Natural killer cell treated with Interleukin-12 subunit alpha and Interleukin-12 subunit beta and Interleukin-15 and Interleukin-18, amount 100 ng/mL, for 72 hours (primary cell): Measurements from ENCODE around the gene SLIT1. TPM values are rescaled to one million over a fixed set of nuclear protein-coding genes. Genes with fewer than 3 reads are reported as not detected.

Experiments
- ATAC-seq, 2 donors: fragments of 150-1000 bp; cut with Tn5 transposase in 1 of 2; sonication (Bioruptor Pico), chemical (Tn5 transposase) in 1 of 2; 2 replicates each; pipeline ENCODE4 v1.10.0; 2021
- DNase-seq: peaks from one replicate; pipeline ENCODE4 v3.0.0; 2022; ENCODE audit warnings: low spot score
- H3K27ac Mint-ChIP-seq, 2 donors: 1 replicate in 1 of 2; 2 replicates in 1 of 2; pipeline ENCODE4 v1.8.0; 2022; ENCODE audit warnings: mixed read lengths in 2 of 2, mild to moderate bottlenecking in 1 of 2, moderate library complexity in 1 of 2
- H3K27me3 Mint-ChIP-seq, 2 donors: 1 replicate in 1 of 2; 2 replicates in 1 of 2; pipeline ENCODE4 v1.8.0; 2022; ENCODE audit warnings: mixed read lengths in 2 of 2
- H3K36me3 Mint-ChIP-seq: one replicate; pipeline ENCODE4 v1.8.0; 2022; ENCODE audit warnings: mixed read lengths
- H3K4me1 Mint-ChIP-seq, 2 donors: 1 replicate in 1 of 2; 2 replicates in 1 of 2; pipeline ENCODE4 v1.8.0; 2022; ENCODE audit warnings: low read depth in 2 of 2, mixed read lengths in 2 of 2, mild to moderate bottlenecking in 1 of 2
- H3K4me3 Mint-ChIP-seq: one replicate; pipeline ENCODE4 v1.8.0; 2022; ENCODE audit warnings: mixed read lengths
- H3K9me3 Mint-ChIP-seq: 2 replicates; pipeline ENCODE4 v1.8.0; 2022; ENCODE audit warnings: mixed read lengths
- total RNA-seq, 2 donors: library from RNA; stranded (reverse); gene quantifications; one replicate each; pipeline ENCODE4 v1.2.3, GENCODE V29; 2022

The SLIT1 gene
- total RNA-seq, 2 donors from 2014 or later = 0.48 to 0.78 TPM

- Mint-ChIP-seq H3K4me1 (no peaks in the 10 kb centered on the region), H3K27me3 (peaks cover 22 to 28% of the 10 kb centered on the region in 2 donors), H3K27ac (no peak overlapping the region), H3K36me3 (no peaks in the 10 kb centered on the region), H3K9me3 (no peaks in the 10 kb centered on the region), H3K4me3 (no peak overlapping the region)
- DNase-seq = no peak
- no peak for ATAC-seq
These were observed 105.5 kb downstream of the SLIT1 start for GRCh38 chr10:97080051-97080776.

- Mint-ChIP-seq H3K36me3 (no peaks in the 10 kb centered on the region), H3K9me3 (no peaks in the 10 kb centered on the region)
These were observed 106.3 kb downstream of the SLIT1 start for GRCh38 chr10:97079448-97079847.

GRCh38 chr10:97078938-97079445, 106.8 kb downstream of the SLIT1 start:
- Mint-ChIP-seq H3K4me1 (peaks cover 0 to 2% of the 10 kb centered on the region in 2 donors), H3K27ac (no peak overlapping the region), H3K27me3 (peaks cover 18 to 27% of the 10 kb centered on the region in 2 donors), H3K36me3 (no peaks in the 10 kb centered on the region), H3K9me3 (no peaks in the 10 kb centered on the region), H3K4me3 (no peak overlapping the region)
- DNase-seq = no peak
- no peak for ATAC-seq

More at GRCh38 chr10:97079448-97079847, 106.3 kb downstream of the SLIT1 start:
- H3K4me1 Mint-ChIP-seq = no peaks in the 10 kb centered on the region
- H3K4me3 Mint-ChIP-seq = no peak overlapping the region
- H3K27me3 Mint-ChIP-seq = peaks cover 18 to 27% of the 10 kb centered on the region in 2 donors
- no peak overlapping the region for H3K27ac Mint-ChIP-seq
- DNase-seq = no peak
- ATAC-seq = no peak

GRCh38 chr10:97078261-97078937, 107.4 kb downstream of the SLIT1 start:
- peaks cover 0 to 4% of the 10 kb centered on the region in 2 donors for H3K4me1 Mint-ChIP-seq
- no peak overlapping the region for H3K4me3 Mint-ChIP-seq
- ATAC-seq = no peak
- H3K27ac Mint-ChIP-seq = no peak overlapping the region
- no peak for DNase-seq
- H3K27me3 Mint-ChIP-seq = peaks cover 17 to 25% of the 10 kb centered on the region in 2 donors
- H3K36me3 Mint-ChIP-seq = no peaks in the 10 kb centered on the region
- no peaks in the 10 kb centered on the region for H3K9me3 Mint-ChIP-seq

- no peak overlapping the region for H3K27ac Mint-ChIP-seq
- no peaks in the 10 kb centered on the region for H3K36me3 Mint-ChIP-seq
- H3K9me3 Mint-ChIP-seq = no peaks in the 10 kb centered on the region
- DNase-seq (no peak), ATAC-seq (no peak)
- H3K27me3 Mint-ChIP-seq = peaks cover 21 to 22% of the 10 kb centered on the region in 2 donors
- H3K4me1 Mint-ChIP-seq = peaks cover 0 to 4% of the 10 kb centered on the region in 2 donors
- H3K4me3 Mint-ChIP-seq = no peak overlapping the region
These were observed 109.0 kb downstream of the SLIT1 start for GRCh38 chr10:97076781-97077180.

- no peak overlapping the region for H3K27ac Mint-ChIP-seq
- H3K27me3 Mint-ChIP-seq = peaks cover 26 to 28% of the 10 kb centered on the region in 2 donors
- H3K9me3 Mint-ChIP-seq = no peaks in the 10 kb centered on the region
- peaks cover 0 to 4% of the 10 kb centered on the region in 2 donors for H3K4me1 Mint-ChIP-seq
- ATAC-seq (no peak), DNase-seq (no peak)
- no peaks in the 10 kb centered on the region for H3K36me3 Mint-ChIP-seq
- no peak overlapping the region for H3K4me3 Mint-ChIP-seq
These were observed 109.7 kb downstream of the SLIT1 start for GRCh38 chr10:97075961-97076525.

GRCh38 chr10:97075421-97075820, 110.3 kb downstream of the SLIT1 start:
- Mint-ChIP-seq H3K27ac (no peak overlapping the region), H3K27me3 (peaks cover 27 to 32% of the 10 kb centered on the region in 2 donors), H3K36me3 (no peaks in the 10 kb centered on the region), H3K4me1 (peaks cover 0 to 4% of the 10 kb centered on the region in 2 donors), H3K9me3 (no peaks in the 10 kb centered on the region), H3K4me3 (no peak overlapping the region)
- ATAC-seq = no peak
- DNase-seq = no peak

GRCh38 chr10:97074256-97075145, 111.3 kb downstream of the SLIT1 start:
- no peak overlapping the region for H3K4me3 Mint-ChIP-seq
- H3K4me1 Mint-ChIP-seq = peaks cover 8 to 9% of the 10 kb centered on the region in 2 donors
- peaks cover 25% of the 10 kb centered on the region in 2 donors for H3K27me3 Mint-ChIP-seq
- DNase-seq (no peak), ATAC-seq (no peak)
- H3K36me3 Mint-ChIP-seq = no peaks in the 10 kb centered on the region
- H3K27ac Mint-ChIP-seq = no peak overlapping the region
- no peaks in the 10 kb centered on the region for H3K9me3 Mint-ChIP-seq

GRCh38 chr10:97072851-97073665, 112.7 kb downstream of the SLIT1 start:
- H3K36me3 Mint-ChIP-seq = no peaks in the 10 kb centered on the region
- ATAC-seq = peak; percentile 62 to 76
- H3K27me3 Mint-ChIP-seq = peaks cover 23 to 29% of the 10 kb centered on the region in 2 donors

GRCh38 chr10:97071496-97071895, 114.3 kb downstream of the SLIT1 start:
- H3K27me3 Mint-ChIP-seq = peaks cover 23 to 27% of the 10 kb centered on the region in 2 donors
- ATAC-seq = no peak
- H3K4me3 Mint-ChIP-seq = no peak overlapping the region
- no peak for DNase-seq
- H3K9me3 Mint-ChIP-seq = no peaks in the 10 kb centered on the region
- H3K27ac Mint-ChIP-seq = no peak overlapping the region
- peaks cover 13% of the 10 kb centered on the region in 2 donors for H3K4me1 Mint-ChIP-seq
- no peaks in the 10 kb centered on the region for H3K36me3 Mint-ChIP-seq

More at GRCh38 chr10:97072851-97073665, 112.7 kb downstream of the SLIT1 start:
- H3K27ac Mint-ChIP-seq = no peak overlapping the region
- H3K9me3 Mint-ChIP-seq = no peaks in the 10 kb centered on the region
- no peak overlapping the region for H3K4me3 Mint-ChIP-seq
- peak; percentile 76 for DNase-seq
- H3K4me1 Mint-ChIP-seq = peaks cover 13% of the 10 kb centered on the region in 2 donors

GRCh38 chr10:97069576-97070362, 116.0 kb downstream of the SLIT1 start:
- H3K27ac Mint-ChIP-seq = no peak overlapping the region
- DNase-seq (no peak), ATAC-seq (peak; percentile 43 to 67)
- H3K27me3 Mint-ChIP-seq = peaks cover 23 to 27% of the 10 kb centered on the region in 2 donors
- no peaks in the 10 kb centered on the region for H3K9me3 Mint-ChIP-seq
- H3K36me3 Mint-ChIP-seq = no peaks in the 10 kb centered on the region
- peak overlapping the region; percentile 41 for H3K4me3 Mint-ChIP-seq
- peaks cover 13% of the 10 kb centered on the region in 2 donors for H3K4me1 Mint-ChIP-seq

GRCh38 chr10:97069026-97069425, 116.7 kb downstream of the SLIT1 start:
- Mint-ChIP-seq H3K4me3 (peak overlapping the region; percentile 41), H3K9me3 (no peaks in the 10 kb centered on the region), H3K27ac (no peak overlapping the region), H3K4me1 (peaks cover 11 to 13% of the 10 kb centered on the region in 2 donors), H3K36me3 (no peaks in the 10 kb centered on the region), H3K27me3 (peaks cover 19 to 25% of the 10 kb centered on the region in 2 donors)
- ATAC-seq = no peak
- DNase-seq = no peak
